Measurements from ENCODE around the gene ARMH3. TPM values are rescaled to one million over a fixed set of nuclear protein-coding genes. Genes with fewer than 3 reads are reported as not detected.

Gene ARMH3
- polyA plus RNA-seq, 1 experiment, result 18.5 TPM

DNA sequence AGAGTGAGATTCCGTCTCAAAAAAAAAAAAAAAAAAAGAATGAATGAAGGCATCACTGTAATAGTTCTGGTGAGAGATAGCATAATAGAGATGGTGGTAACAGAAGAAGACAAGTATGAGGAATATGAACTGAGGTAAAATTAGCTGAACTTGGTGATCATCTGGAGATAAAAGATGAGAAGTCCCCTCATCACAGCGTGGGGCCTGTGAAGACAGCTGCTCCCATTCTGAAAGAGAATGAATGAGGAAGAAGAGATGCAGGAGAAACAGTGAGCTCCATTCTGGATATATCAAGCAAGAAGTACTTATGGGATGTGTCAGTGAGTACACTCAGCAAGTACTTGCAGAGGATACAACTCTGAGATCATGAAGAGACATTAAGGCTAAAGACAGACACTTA is 28.7 kb downstream of the ARMH3 start:
- no peak for DNase-seq (ENCODE audit: low read depth)
- CTCF ChIA-PET, result interaction anchor here (0.6 to 1.4 kb wide), 2 partner anchors 17 to 111 kb away, joined by 4 to 5 read pairs; no protein-coding TSS in a partner anchor
- no peaks in the 10 kb centered on the region for H3K27me3 ChIP-seq (ENCODE audit: control insufficient read depth, insufficient read depth, low read length)
- POLR2A ChIA-PET, result no interaction called here
- H3K36me3 ChIP-seq (ENCODE audit: control insufficient read depth, insufficient read depth, low read length), result peaks cover 5% of the 10 kb centered on the region
- TF ChIP-seq, protein P1, sequence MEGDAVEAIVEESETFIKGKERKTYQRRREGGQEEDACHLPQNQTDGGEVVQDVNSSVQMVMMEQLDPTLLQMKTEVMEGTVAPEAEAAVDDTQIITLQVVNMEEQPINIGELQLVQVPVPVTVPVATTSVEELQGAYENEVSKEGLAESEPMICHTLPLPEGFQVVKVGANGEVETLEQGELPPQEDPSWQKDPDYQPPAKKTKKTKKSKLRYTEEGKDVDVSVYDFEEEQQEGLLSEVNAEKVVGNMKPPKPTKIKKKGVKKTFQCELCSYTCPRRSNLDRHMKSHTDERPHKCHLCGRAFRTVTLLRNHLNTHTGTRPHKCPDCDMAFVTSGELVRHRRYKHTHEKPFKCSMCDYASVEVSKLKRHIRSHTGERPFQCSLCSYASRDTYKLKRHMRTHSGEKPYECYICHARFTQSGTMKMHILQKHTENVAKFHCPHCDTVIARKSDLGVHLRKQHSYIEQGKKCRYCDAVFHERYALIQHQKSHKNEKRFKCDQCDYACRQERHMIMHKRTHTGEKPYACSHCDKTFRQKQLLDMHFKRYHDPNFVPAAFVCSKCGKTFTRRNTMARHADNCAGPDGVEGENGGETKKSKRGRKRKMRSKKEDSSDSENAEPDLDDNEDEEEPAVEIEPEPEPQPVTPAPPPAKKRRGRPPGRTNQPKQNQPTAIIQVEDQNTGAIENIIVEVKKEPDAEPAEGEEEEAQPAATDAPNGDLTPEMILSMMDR (IDR thresholded peaks at IDR 0.05; ENCODE audit: insufficient read depth, low read depth, low read length), result no peak
- no peak overlapping the region for H3K4me3 ChIP-seq (ENCODE audit: low read depth, low read length)

DNA sequence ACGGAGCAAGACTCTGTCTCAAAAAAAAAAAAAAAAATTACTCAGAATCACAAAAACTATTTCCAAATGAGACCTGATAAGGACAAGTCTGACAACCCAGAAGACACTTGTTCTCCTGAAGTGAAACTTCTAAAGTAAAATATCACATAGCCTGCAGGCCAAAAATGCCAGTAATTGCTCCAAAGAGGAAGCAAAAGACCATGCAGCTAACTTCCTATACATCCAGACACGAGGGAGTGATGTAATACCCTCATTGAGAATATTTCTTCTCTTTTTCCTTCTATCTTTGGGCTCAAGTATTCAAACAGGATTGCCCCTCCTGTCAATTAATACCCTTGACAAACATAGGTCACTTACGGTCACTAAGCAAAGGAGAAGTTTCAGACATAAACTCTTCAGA is 31.2 kb downstream of the ARMH3 start:
- H3K27me3 ChIP-seq (ENCODE audit: control insufficient read depth, insufficient read depth, low read length), result no peaks in the 10 kb centered on the region
- H3K36me3 ChIP-seq (ENCODE audit: control insufficient read depth, insufficient read depth, low read length), result peaks cover 5% of the 10 kb centered on the region
- no peak for DNase-seq (ENCODE audit: low read depth)
- ChIA-PET CTCF (interaction anchor here (1.8 kb wide), 1 partner anchor 15 kb away, joined by 5 read pairs; no protein-coding TSS in a partner anchor), POLR2A (interaction anchor here (0.6 kb wide), 1 partner anchor 9 kb away, joined by 5 read pairs; no protein-coding TSS in a partner anchor)
- H3K4me3 ChIP-seq (ENCODE audit: low read depth, low read length), result no peak overlapping the region
- TF ChIP-seq, protein P1 (IDR thresholded peaks at IDR 0.05; ENCODE audit: insufficient read depth, low read depth, low read length), result no peak

DNA sequence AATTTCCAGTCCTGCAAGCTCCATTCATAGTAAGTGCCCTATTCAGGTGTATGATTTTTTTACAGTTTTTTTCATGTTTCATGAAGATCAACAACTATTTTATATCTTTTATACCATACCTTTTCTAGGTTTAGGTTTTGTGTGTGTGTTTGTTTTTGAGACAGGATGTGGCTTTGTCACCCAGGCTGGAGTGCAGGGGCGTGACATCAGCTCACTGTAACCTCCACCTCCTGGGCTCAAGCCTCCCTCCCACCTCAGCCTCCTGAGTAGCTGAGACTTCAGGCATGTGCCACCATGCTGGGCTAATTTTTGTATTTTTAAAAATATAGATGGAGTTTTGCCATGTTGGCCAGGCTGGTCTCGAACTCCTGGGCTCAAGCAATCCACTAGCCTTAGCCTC is 35.0 kb downstream of the ARMH3 start:
- peaks cover 3% of the 10 kb centered on the region for H3K36me3 ChIP-seq (ENCODE audit: control insufficient read depth, insufficient read depth, low read length)
- no peaks in the 10 kb centered on the region for H3K27me3 ChIP-seq (ENCODE audit: control insufficient read depth, insufficient read depth, low read length)
- TF ChIP-seq, protein P1 (IDR thresholded peaks at IDR 0.05; ENCODE audit: insufficient read depth, low read depth, low read length), result no peak
- H3K4me3 ChIP-seq (ENCODE audit: low read depth, low read length), result no peak overlapping the region
- DNase-seq (ENCODE audit: low read depth), result no peak
- CTCF ChIA-PET, result interaction anchor here (0.6 to 4.1 kb wide), 4 partner anchors 11 to 183 kb away, joined by 3 to 28 read pairs (median 6); no protein-coding TSS in a partner anchor
- POLR2A ChIA-PET, result no interaction called here

DNA sequence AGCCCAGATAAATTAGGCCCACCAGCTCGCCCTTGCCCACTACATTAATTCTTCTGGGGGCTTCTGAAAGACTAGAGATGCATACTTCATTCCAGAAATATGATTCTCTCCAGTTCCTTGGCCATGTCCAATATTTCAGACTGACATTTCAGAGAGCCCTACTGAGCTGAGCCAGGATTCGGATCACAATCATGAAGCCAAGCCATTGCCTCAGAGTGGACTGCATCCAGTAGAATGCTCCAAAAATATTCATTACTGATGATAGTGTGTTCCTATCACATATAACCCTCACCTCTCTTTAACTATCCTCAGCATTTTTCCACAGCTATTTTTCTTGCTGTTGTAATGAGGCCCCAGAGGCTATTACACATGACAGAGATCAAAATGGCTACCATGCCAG is 38.7 kb downstream of the ARMH3 start:
- Histone ChIP-seq H3K4me3 (ENCODE audit: low read depth, low read length) (no peak overlapping the region), H3K27me3 (ENCODE audit: control insufficient read depth, insufficient read depth, low read length) (no peaks in the 10 kb centered on the region), H3K36me3 (ENCODE audit: control insufficient read depth, insufficient read depth, low read length) (peaks cover 1% of the 10 kb centered on the region; the same call in 1 of the 2 replicates)
- TF ChIP-seq, protein P1 (IDR thresholded peaks at IDR 0.05; ENCODE audit: insufficient read depth, low read depth, low read length), result no peak
- POLR2A ChIA-PET, result no interaction called here
- no peak for DNase-seq (ENCODE audit: low read depth)
- CTCF ChIA-PET, result interaction anchor here (0.9 to 1.7 kb wide), 4 partner anchors 128 to 182 kb away, joined by 3 to 9 read pairs (median 4); partner anchors contain the start of gene KCNIP2

DNA sequence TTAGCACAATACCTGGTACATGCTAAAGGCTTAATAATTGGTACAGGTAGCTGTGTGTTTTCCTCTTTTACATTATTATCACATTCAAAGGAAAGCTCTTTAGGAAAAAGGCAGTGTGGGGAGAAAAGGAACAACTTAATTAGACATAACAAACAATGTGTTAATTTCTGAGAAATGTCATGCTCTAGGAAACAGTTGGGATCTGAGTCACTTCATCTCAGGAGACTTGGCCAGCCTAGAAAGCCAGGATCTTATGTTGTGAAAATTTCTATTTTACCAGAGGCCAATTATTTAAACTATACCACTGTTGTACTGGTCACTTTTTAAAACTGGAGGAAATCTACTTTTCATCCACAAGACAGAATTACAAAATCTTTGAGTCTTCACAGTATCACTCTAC is 39.6 kb downstream of the ARMH3 start:
- TF ChIP-seq, protein P1 (IDR thresholded peaks at IDR 0.05; ENCODE audit: insufficient read depth, low read depth, low read length), result no peak
- no peaks in the 10 kb centered on the region for H3K27me3 ChIP-seq (ENCODE audit: control insufficient read depth, insufficient read depth, low read length)
- DNase-seq (ENCODE audit: low read depth), result no peak
- ChIA-PET CTCF (interaction anchor here (1.2 to 3.3 kb wide), 4 partner anchors 15 to 181 kb away, joined by 3 to 24 read pairs (median 6); no protein-coding TSS in a partner anchor), POLR2A (interaction anchor here (0.6 kb wide), 1 partner anchor 10 kb away, joined by 22 read pairs; no protein-coding TSS in a partner anchor)
- H3K4me3 ChIP-seq (ENCODE audit: low read depth, low read length), result no peak overlapping the region
- peaks cover 1% of the 10 kb centered on the region; the same call in 1 of the 2 replicates for H3K36me3 ChIP-seq (ENCODE audit: control insufficient read depth, insufficient read depth, low read length)

Data from BJ (cell line).